Measurements from ENCODE around the gene NUDT16L1.

- TF ChIP-seq POLR2AphosphoS5 (IDR thresholded peaks at IDR 0.05): no peak
- TF ChIP-seq, protein P1, sequence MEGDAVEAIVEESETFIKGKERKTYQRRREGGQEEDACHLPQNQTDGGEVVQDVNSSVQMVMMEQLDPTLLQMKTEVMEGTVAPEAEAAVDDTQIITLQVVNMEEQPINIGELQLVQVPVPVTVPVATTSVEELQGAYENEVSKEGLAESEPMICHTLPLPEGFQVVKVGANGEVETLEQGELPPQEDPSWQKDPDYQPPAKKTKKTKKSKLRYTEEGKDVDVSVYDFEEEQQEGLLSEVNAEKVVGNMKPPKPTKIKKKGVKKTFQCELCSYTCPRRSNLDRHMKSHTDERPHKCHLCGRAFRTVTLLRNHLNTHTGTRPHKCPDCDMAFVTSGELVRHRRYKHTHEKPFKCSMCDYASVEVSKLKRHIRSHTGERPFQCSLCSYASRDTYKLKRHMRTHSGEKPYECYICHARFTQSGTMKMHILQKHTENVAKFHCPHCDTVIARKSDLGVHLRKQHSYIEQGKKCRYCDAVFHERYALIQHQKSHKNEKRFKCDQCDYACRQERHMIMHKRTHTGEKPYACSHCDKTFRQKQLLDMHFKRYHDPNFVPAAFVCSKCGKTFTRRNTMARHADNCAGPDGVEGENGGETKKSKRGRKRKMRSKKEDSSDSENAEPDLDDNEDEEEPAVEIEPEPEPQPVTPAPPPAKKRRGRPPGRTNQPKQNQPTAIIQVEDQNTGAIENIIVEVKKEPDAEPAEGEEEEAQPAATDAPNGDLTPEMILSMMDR (IDR thresholded peaks at IDR 0.05): no peak
Measured at GRCh38 chr16:4646773-4647643, 46.4 kb upstream of the NUDT16L1 start.
